BLaER1 (cell line): ENCODE measurements around the gene CCDC194.
A peak's percentile ranks its signal among the peaks of the same experiment; 100 is the strongest.
"Not testable (repeated sequence)": the region's sequence is repeated elsewhere in the genome, so short reads cannot be mapped to it uniquely, and the experiment has no call there.

Experiments
- H3K27ac ChIP-seq: shearing (Covaris generic); formaldehyde crosslinking; 2 replicates; pipeline ENCODE4 v1.8.1; 2022
- H3K27me3 ChIP-seq: shearing (Covaris generic); formaldehyde crosslinking; 2 replicates; pipeline ENCODE4 v1.8.1; 2022
- H3K36me3 ChIP-seq: shearing (Covaris generic); formaldehyde crosslinking; 2 replicates; pipeline ENCODE4 v1.8.1; 2022
- H3K4me1 ChIP-seq: shearing (Covaris generic); formaldehyde crosslinking; 2 replicates; pipeline ENCODE4 v1.8.1; 2022
- H3K4me2 ChIP-seq: shearing (Covaris generic); formaldehyde crosslinking; 2 replicates; pipeline ENCODE4 v1.8.1; 2022
- H3K4me3 ChIP-seq: shearing (Covaris generic); formaldehyde crosslinking; 2 replicates; pipeline ENCODE4 v1.8.1; 2022
- H3K9ac ChIP-seq: shearing (Covaris generic); formaldehyde crosslinking; 2 replicates; pipeline ENCODE4 v1.8.1; 2022
- H3K9me3 ChIP-seq: shearing (Covaris generic); formaldehyde crosslinking; 2 replicates; pipeline ENCODE4 v1.8.1; 2022
- H4K20me1 ChIP-seq: shearing (Covaris generic); formaldehyde crosslinking; 2 replicates; pipeline ENCODE4 v1.8.1; 2022
- Cebpa-rat ChIP-seq: shearing (Covaris generic); IDR thresholded peaks from 2 replicates; pipeline ENCODE4 v1.8.1; 2022

CCDC194 gene

GRCh38 chr19:17379221-17379631 lies 14.8 kb downstream of the CCDC194 start:
- Histone ChIP-seq H3K9ac (no peak overlapping the region), H3K27ac (peak overlapping the region; percentile 68), H3K4me1 (peaks cover 77% of the 10 kb centered on the region), H3K36me3 (no peaks in the 10 kb centered on the region), H3K27me3 (no peaks in the 10 kb centered on the region), H4K20me1 (no peaks in the 10 kb centered on the region), H3K9me3 (0 out of 2 replicates have a peak, but pooled peaks cover 4% of the 10 kb centered on the region), H3K4me3 (peak overlapping the region; percentile 11; the same call in 1 of the 2 replicates), H3K4me2 (peak overlapping the region; percentile 69)
- no peak for TF ChIP-seq Cebpa-rat

GRCh38 chr19:17378271-17378670 lies 15.7 kb downstream of the CCDC194 start:
- Histone ChIP-seq H3K4me1 (peaks cover 78% of the 10 kb centered on the region), H3K27me3 (no peaks in the 10 kb centered on the region), H3K9me3 (0 out of 2 replicates have a peak, but pooled peaks cover 4% of the 10 kb centered on the region), H3K9ac (0 out of 2 replicates have a peak overlapping the region, but pooled peaks have one; percentile 34), H3K4me3 (no peak overlapping the region), H3K27ac (peak overlapping the region; percentile 68), H4K20me1 (no peaks in the 10 kb centered on the region), H3K36me3 (no peaks in the 10 kb centered on the region), H3K4me2 (peak overlapping the region; percentile 69)
- TF ChIP-seq Cebpa-rat = no peak

DNA sequence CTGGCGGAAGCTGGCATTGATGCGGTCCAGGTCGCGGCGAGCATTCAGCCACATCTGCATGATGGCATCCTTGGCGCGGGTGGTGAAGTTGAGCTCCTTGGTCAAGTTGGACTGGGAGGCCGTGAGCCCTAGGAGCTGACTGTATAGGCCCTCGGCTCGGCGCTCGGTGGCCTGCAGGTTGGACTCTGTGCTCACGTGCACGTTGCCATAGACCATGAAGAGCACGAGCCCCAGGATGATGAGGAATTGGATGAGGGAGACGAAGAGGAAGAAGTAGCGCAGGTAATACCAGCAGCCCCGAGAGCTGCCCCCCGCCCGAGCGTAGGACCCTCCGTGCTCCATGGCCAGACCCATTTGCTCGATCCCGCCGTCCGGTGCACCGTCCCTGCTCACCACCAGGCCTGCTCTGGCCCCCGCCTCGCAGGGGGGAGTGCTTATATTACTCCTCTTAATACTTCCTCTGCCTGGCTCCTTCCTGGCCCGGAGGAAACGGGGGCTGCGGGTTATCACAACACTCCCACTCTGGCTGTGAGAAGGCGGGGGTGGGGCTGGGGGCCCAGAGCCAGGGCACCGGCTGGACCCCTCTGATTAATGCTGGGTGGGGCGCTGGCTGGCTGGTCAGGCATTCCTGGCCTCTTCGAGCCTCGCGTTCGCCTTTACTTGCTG lies 16.9 kb downstream of the CCDC194 start, which contains the start of gene PLVAP:
TSS of gene PLVAP (minus strand) at position 408 of the 666 bp plus-strand sequence. CDS start at position 354, 54 bp downstream.
- H3K27me3 ChIP-seq = no peaks in the 10 kb centered on the region
- peak within 1 kb of the TSS; percentile 68 for H3K27ac ChIP-seq
- H3K4me3 ChIP-seq = no peak within 1 kb of the TSS
- no peak for TF ChIP-seq Cebpa-rat
- peaks cover 73% of the 10 kb centered on the region for H3K4me1 ChIP-seq
- H3K9ac ChIP-seq = 0 out of 2 replicates have a peak within 1 kb of the TSS, but pooled peaks have one; percentile 34
- H3K4me2 ChIP-seq = peak within 1 kb of the TSS; percentile 69
- no peaks in the 10 kb centered on the region for H3K36me3 ChIP-seq
- H4K20me1 ChIP-seq = no peaks in the 10 kb centered on the region
- H3K9me3 ChIP-seq = 0 out of 2 replicates have a peak, but pooled peaks cover 4% of the 10 kb centered on the region

DNA sequence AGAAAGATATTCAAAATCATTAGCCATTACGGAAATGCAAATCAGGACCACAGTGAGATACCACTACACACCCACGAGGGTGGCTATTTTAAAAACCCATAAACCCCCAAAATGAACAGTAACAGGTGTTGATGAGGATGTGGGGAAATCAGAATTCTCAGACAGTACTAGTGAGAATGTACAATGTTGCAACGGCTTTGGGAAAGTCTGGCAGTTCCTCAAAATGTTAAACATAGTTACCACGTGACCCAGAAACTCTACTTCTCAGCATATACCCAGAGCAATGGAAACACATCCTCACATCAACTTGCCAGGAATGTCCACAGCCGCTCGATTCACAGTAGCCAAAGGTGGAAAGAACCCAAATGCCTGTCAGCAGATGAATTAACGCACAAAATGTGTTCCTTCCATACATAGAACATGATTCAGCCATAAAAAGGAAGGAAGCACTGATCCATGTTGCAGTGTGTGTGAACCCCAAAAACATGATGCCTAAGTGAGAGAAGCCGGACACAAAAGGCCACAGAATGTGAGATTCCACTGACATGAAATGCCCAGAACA lies 23.9 kb downstream of the CCDC194 start:
- Histone ChIP-seq H3K36me3 (no peaks in the 10 kb centered on the region), H3K4me2 (peak overlapping the region; percentile 70), H3K27me3 (no peaks in the 10 kb centered on the region), H3K4me1 (peaks cover 60% of the 10 kb centered on the region), H3K4me3 (peak overlapping the region; percentile 31; the same call in 1 of the 2 replicates), H3K9ac (0 out of 2 replicates have a peak overlapping the region, but pooled peaks have one; percentile 56), H3K9me3 (no peaks in the 10 kb centered on the region), H4K20me1 (no peaks in the 10 kb centered on the region), H3K27ac (peak overlapping the region; percentile 81)
- no peak for TF ChIP-seq Cebpa-rat

GRCh38 chr19:17365361-17365760 lies 28.6 kb downstream of the CCDC194 start:
- Histone ChIP-seq H3K9ac (no peak overlapping the region), H3K27me3 (no peaks in the 10 kb centered on the region), H3K4me3 (no peak overlapping the region), H3K4me2 (no peak overlapping the region), H4K20me1 (no peaks in the 10 kb centered on the region), H3K27ac (no peak overlapping the region), H3K4me1 (peaks cover 22% of the 10 kb centered on the region), H3K9me3 (no peaks in the 10 kb centered on the region), H3K36me3 (no peaks in the 10 kb centered on the region)
- no peak for TF ChIP-seq Cebpa-rat

- not testable (repeated sequence) for H3K9ac ChIP-seq
These were observed 30.0 kb downstream of the CCDC194 start for GRCh38 chr19:17363852-17364605.

GRCh38 chr19:17359905-17360800 lies 33.8 kb downstream of the CCDC194 start:
- Histone ChIP-seq H3K27ac (no peak overlapping the region), H3K4me1 (no peaks in the 10 kb centered on the region), H3K4me2 (no peak overlapping the region), H3K4me3 (no peak overlapping the region), H3K36me3 (no peaks in the 10 kb centered on the region), H3K9ac (no peak overlapping the region), H4K20me1 (no peaks in the 10 kb centered on the region), H3K27me3 (no peaks in the 10 kb centered on the region), H3K9me3 (no peaks in the 10 kb centered on the region)
- TF ChIP-seq Cebpa-rat = no peak

More at GRCh38 chr19:17363852-17364605, 30.0 kb downstream of the CCDC194 start:
- H3K4me3 ChIP-seq, H3K27me3 ChIP-seq, H3K27ac ChIP-seq, H3K9me3 ChIP-seq, H4K20me1 ChIP-seq, H3K4me1 ChIP-seq, H3K4me2 ChIP-seq, H3K36me3 ChIP-seq: not testable (repeated sequence)

- Histone ChIP-seq H3K27me3 (no peaks in the 10 kb centered on the region), H3K4me1 (peaks cover 3% of the 10 kb centered on the region), H3K9me3 (no peaks in the 10 kb centered on the region), H3K9ac (no peak overlapping the region), H3K36me3 (no peaks in the 10 kb centered on the region), H3K4me3 (no peak overlapping the region), H4K20me1 (no peaks in the 10 kb centered on the region), H3K4me2 (no peak overlapping the region), H3K27ac (no peak overlapping the region)
- TF ChIP-seq Cebpa-rat = no peak
These were observed 35.6 kb downstream of the CCDC194 start for GRCh38 chr19:17358395-17358794.

GRCh38 chr19:17357724-17358123 lies 36.3 kb downstream of the CCDC194 start:
- H3K4me2 ChIP-seq = no peak overlapping the region

More at GRCh38 chr19:17357724-17358123, 36.3 kb downstream of the CCDC194 start:
- Histone ChIP-seq H3K9ac (no peak overlapping the region), H3K27ac (no peak overlapping the region), H3K36me3 (no peaks in the 10 kb centered on the region), H4K20me1 (no peaks in the 10 kb centered on the region), H3K9me3 (no peaks in the 10 kb centered on the region), H3K4me3 (no peak overlapping the region), H3K4me1 (peaks cover 10% of the 10 kb centered on the region), H3K27me3 (no peaks in the 10 kb centered on the region)
- no peak for TF ChIP-seq Cebpa-rat
